Body of pancreas (tissue), 4 donors: Measurements from ENCODE around the gene PTK6.

ENCODE experiments used
- POLR2A ChIP-seq, 3 donors: fragments of 450-650 bp; IDR thresholded peaks; one replicate each; pipeline ENCODE4 v1.6.1; 2016; ENCODE audit warnings: antibody characterized with exemption in 3 of 3, mild to moderate bottlenecking in 2 of 3
- TF ChIP-seq, protein P1 (sequence below), 7 experiments: fragments of 450-650 bp in 4 of 7; fragments of 200-600 bp in 3 of 7; sonication (generic) in 3 of 7; IDR thresholded peaks; one replicate each; pipeline ENCODE4 v1.5.1; 2016 to 2019; ENCODE audit warnings: antibody characterized with exemption in 7 of 7

DNA sequence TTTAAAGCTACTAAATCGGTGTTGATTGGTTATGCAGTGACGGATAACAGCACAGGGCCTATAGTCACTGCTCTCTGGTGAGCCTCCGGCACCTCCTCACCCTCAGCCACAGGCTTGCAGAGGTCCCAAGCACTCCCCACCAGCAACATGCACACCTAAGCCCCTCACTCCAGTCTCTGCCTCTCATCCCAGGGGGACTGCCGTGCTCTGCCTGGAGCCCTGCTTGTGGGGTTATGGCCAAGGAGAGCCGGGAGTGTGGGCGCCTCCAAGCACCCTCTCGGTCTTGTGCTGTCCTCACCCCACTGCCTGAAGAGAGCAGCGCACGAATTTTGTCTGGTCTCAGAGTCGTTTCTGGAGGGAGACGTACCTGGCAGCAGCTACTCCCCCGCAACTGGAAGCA is 31.5 kb downstream of the PTK6 start:
- TF ChIP-seq, protein P1, sequence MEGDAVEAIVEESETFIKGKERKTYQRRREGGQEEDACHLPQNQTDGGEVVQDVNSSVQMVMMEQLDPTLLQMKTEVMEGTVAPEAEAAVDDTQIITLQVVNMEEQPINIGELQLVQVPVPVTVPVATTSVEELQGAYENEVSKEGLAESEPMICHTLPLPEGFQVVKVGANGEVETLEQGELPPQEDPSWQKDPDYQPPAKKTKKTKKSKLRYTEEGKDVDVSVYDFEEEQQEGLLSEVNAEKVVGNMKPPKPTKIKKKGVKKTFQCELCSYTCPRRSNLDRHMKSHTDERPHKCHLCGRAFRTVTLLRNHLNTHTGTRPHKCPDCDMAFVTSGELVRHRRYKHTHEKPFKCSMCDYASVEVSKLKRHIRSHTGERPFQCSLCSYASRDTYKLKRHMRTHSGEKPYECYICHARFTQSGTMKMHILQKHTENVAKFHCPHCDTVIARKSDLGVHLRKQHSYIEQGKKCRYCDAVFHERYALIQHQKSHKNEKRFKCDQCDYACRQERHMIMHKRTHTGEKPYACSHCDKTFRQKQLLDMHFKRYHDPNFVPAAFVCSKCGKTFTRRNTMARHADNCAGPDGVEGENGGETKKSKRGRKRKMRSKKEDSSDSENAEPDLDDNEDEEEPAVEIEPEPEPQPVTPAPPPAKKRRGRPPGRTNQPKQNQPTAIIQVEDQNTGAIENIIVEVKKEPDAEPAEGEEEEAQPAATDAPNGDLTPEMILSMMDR (IDR thresholded peaks at IDR 0.05) = no peak
- TF ChIP-seq POLR2A (IDR thresholded peaks at IDR 0.05) = no peak
